ENCODE measurements around the gene CASP3. TPM values are rescaled to one million over a fixed set of nuclear protein-coding genes. Genes with fewer than 3 reads are reported as not detected.

The CASP3 gene
- polyA plus RNA-seq, 1 of the 3 experiments (the other 2 are of a cell fraction): 15.5 TPM

GRCh38 chr4:184587221-184587620, 62.0 kb downstream of the CASP3 start:
- H3K9me3 ChIP-seq: no peaks in the 10 kb centered on the region
- WGBS (ENCODE audit: low lambda C conversion rate): 54% methylated on average over 5 of the region's 5 CpGs
- POLR2A ChIA-PET: no interaction called here
- no peaks in the 10 kb centered on the region for H3K27me3 ChIP-seq (ENCODE audit: insufficient read depth)
- H3F3A ChIP-seq (replicated peaks; ENCODE audit: insufficient read depth): no peaks in the 10 kb centered on the region
- no peaks in the 10 kb centered on the region for H3K36me3 ChIP-seq (replicated peaks in 1 of 2; ENCODE audit: control insufficient read depth in 1 of 2, insufficient read depth in 2 of 2, low read length in 1 of 2)
- no peaks in the 10 kb centered on the region for H4K20me1 ChIP-seq (ENCODE audit: insufficient read depth)
- CTCF ChIA-PET: no interaction called here
- H3K4me3 ChIP-seq (ENCODE audit: low read depth in 2 of 2, low read length in 1 of 2): no peak overlapping the region
- DNase-seq: no peak
- no peaks in the 10 kb centered on the region for H3K79me2 ChIP-seq (ENCODE audit: insufficient read depth)
- no peak for TF ChIP-seq USF1 (IDR thresholded peaks at IDR 0.05; ENCODE audit: borderline replicate concordance, low read depth)
- TF ChIP-seq ELF1 (IDR thresholded peaks at IDR 0.05): no peak
- no peak for TF ChIP-seq TEAD4 (IDR thresholded peaks at IDR 0.05; ENCODE audit: borderline replicate concordance, insufficient read depth)
- no peak for TF ChIP-seq MAX (IDR thresholded peaks at IDR 0.05; ENCODE audit: low read depth)
- no peak for TF ChIP-seq TAF1 (IDR thresholded peaks at IDR 0.05; ENCODE audit: borderline replicate concordance, low read depth, low read length)
- no peak for TF ChIP-seq FOXM1 (IDR thresholded peaks at IDR 0.05; ENCODE audit: low read depth)
- TF ChIP-seq IRF3 (IDR thresholded peaks at IDR 0.05; ENCODE audit: low read depth, low read length): no peak
- TF ChIP-seq NRF1 (IDR thresholded peaks at IDR 0.05; ENCODE audit: low read depth, low read length): no peak
- no peak for TF ChIP-seq JUND (IDR thresholded peaks at IDR 0.05)
- TF ChIP-seq PBX3 (IDR thresholded peaks at IDR 0.05): no peak
- TF ChIP-seq MEF2A (IDR thresholded peaks at IDR 0.05; ENCODE audit: borderline replicate concordance, low read depth): no peak
- TF ChIP-seq CHD2 (IDR thresholded peaks at IDR 0.05; ENCODE audit: low read length, partially characterized antibody): no peak
- TF ChIP-seq EZH2phosphoT487 (IDR thresholded peaks at IDR 0.05; ENCODE audit: borderline replicate concordance, low read depth): no peak
- no peak for TF ChIP-seq RCOR1 (IDR thresholded peaks at IDR 0.05; ENCODE audit: low read length)
- TF ChIP-seq YY1 (IDR thresholded peaks at IDR 0.05; ENCODE audit: low read depth): no peak
- TF ChIP-seq POLR2AphosphoS5 (IDR thresholded peaks at IDR 0.05; ENCODE audit: low read depth, low read length): no peak
- no peak for TF ChIP-seq ZBTB33 (IDR thresholded peaks at IDR 0.05; ENCODE audit: borderline replicate concordance, low read depth)
- H3K4me1 ChIP-seq (ENCODE audit: control insufficient read depth in 1 of 2, insufficient read depth in 2 of 2, low read depth in 1 of 2, low read length in 1 of 2): no peaks in the 10 kb centered on the region
- no peak overlapping the region for H3K4me2 ChIP-seq
- no peak overlapping the region for H3K27ac ChIP-seq (ENCODE audit: low read depth in 2 of 2, low read length in 1 of 2)
- no peaks in the 10 kb centered on the region for H3K9me2 ChIP-seq
- H3K9ac ChIP-seq: no peak overlapping the region
- no peak overlapping the region for H2AFZ ChIP-seq (ENCODE audit: low read depth)
